ENCODE data around the gene HM13. TPM values are rescaled to one million over a fixed set of nuclear protein-coding genes. Genes with fewer than 3 reads are reported as not detected.

The HM13 gene
- total and polyA plus RNA-seq, 9 of the 15 experiments (the other 6 are each of a cell fraction or from before 2014, with no cell fraction given) = 7.7 to 136 (median 74.5) TPM

GRCh38 chr20:31577194-31577593 is 63.0 kb downstream of the HM13 start:
- H3K27ac ChIP-seq (ENCODE audit: extremely low read depth, low read depth, low read length) = no peak overlapping the region
- 86% methylated on average over 9 of the region's 9 CpGs for WGBS (ENCODE audit: insufficient coverage, low coverage, missing lambda C conversion rate)
- 0 out of 2 replicates have a peak, but pooled peaks cover 4% of the 10 kb centered on the region for H3K9me3 ChIP-seq (replicated peaks; ENCODE audit: control insufficient read depth, insufficient read depth, low read depth, low read length)
- FAIRE-seq = no peak
- no peak overlapping the region for H3K4me3 ChIP-seq
- ATAC-seq = no peak
- CTCF ChIA-PET (ENCODE audit: low intra/inter-chr PET ratio) = no interaction called here
- in situ Hi-C loops (cut with MboI) (loop anchor here (25.0 kb wide), 1 partner anchor 1060 kb away; no protein-coding TSS in a partner anchor), intact Hi-C loops (cut with micrococcal nuclease) (no loop called here)
- peaks cover 16% of the 10 kb centered on the region for H3K79me2 ChIP-seq (ENCODE audit: control insufficient read depth, insufficient read depth, low read length)
- POLR2A ChIA-PET = interaction anchor here (0.6 to 2.6 kb wide), 6 partner anchors 11 to 51 kb away, joined by 3 to 14 read pairs (median 3); partner anchors contain the start of gene ID1
- H3K4me2 ChIP-seq (ENCODE audit: insufficient read depth, low read length) = no peak overlapping the region
- no peaks in the 10 kb centered on the region for H3K36me3 ChIP-seq (ENCODE audit: control insufficient read depth, insufficient read depth, low read length)
- no peak overlapping the region for H3K9ac ChIP-seq (ENCODE audit: insufficient read depth in 1 of 2, low read depth in 2 of 2, low read length in 2 of 2)
- BruUV-seq (replicated peaks) = no TSS peak
- no peaks in the 10 kb centered on the region for H4K20me1 ChIP-seq (replicated peaks; ENCODE audit: control insufficient read depth, insufficient read depth, low read length)
- H3K9me1 ChIP-seq (ENCODE audit: control insufficient read depth, insufficient read depth, low read length) = no peaks in the 10 kb centered on the region
- H3K4me1 ChIP-seq (replicated peaks in 1 of 2; ENCODE audit: control insufficient read depth in 2 of 2, insufficient read depth in 2 of 2, low read length in 2 of 2) = peaks cover 7 to 30% of the 10 kb centered on the region in 2 experiments; a peak in 4 of 5 replicates
- no peak overlapping the region for H2AFZ ChIP-seq (ENCODE audit: low read depth, low read length)
- DNase-seq (ENCODE audit: extremely low read depth in 1 of 4, low spot score in 3 of 4) = no peak
- H3K27me3 ChIP-seq (ENCODE audit: control insufficient read depth in 2 of 2, insufficient read depth in 2 of 2, low read length in 2 of 2) = no peaks in the 10 kb centered on the region
- TF ChIP-seq EWSR1 (IDR thresholded peaks at IDR 0.05; ENCODE audit: borderline replicate concordance, low read depth, partially characterized antibody) (no peak), CTCF (IDR thresholded peaks at IDR 0.05 in 2 of 3, conservative IDR thresholded peaks at IDR 0.05 in 1 of 3; ENCODE audit: insufficient read depth in 2 of 3, low read depth in 1 of 3, low read length in 3 of 3) (no peak), MGA (IDR thresholded peaks at IDR 0.05) (no peak), HCFC1 (IDR thresholded peaks at IDR 0.05; ENCODE audit: low read depth, low read length) (no peak), ZNF184 (CRISPR knock-in tag; IDR thresholded peaks at IDR 0.05) (no peak), ZNF324 (CRISPR knock-in tag; IDR thresholded peaks at IDR 0.05) (no peak), POLR3A (IDR thresholded peaks at IDR 0.05; ENCODE audit: borderline replicate concordance, extremely low read depth, insufficient read depth, insufficient read length) (no peak)
